Stimulated activated naive B cell treated with anti-CD40 and anti-IgM and Interleukin-4, amounts not matched to agents 10 μg/mL and 1 μg/mL and 100 μg/mL, for 72 hours (primary cell): ENCODE measurements around the gene SDK1.

Source experiments
- ATAC-seq, 2 donors: fragments of 150-1000 bp; cut with Tn5 transposase; replicated peaks; 2 replicates each; pipeline ENCODE4 v1.10.0; 2021; ENCODE audit warnings: moderate library complexity in 1 of 2
- DNase-seq: peaks from one replicate; pipeline ENCODE4 v3.0.0; 2021
- H3K27ac Mint-ChIP-seq: one replicate; pipeline ENCODE4 v1.8.0; 2022; ENCODE audit warnings: mild to moderate bottlenecking, mixed read lengths
- H3K27me3 Mint-ChIP-seq, 2 donors: one replicate each; pipeline ENCODE4 v1.8.0; 2022; ENCODE audit warnings: mixed read lengths in 2 of 2
- H3K36me3 Mint-ChIP-seq, 2 donors: one replicate each; pipeline ENCODE4 v1.8.0; 2022; ENCODE audit warnings: mixed read lengths in 2 of 2, mild to moderate bottlenecking in 1 of 2
- H3K4me1 Mint-ChIP-seq, 2 donors: one replicate each; pipeline ENCODE4 v1.8.0; 2022; ENCODE audit warnings: mixed read lengths in 2 of 2, mild to moderate bottlenecking in 1 of 2
- H3K4me3 Mint-ChIP-seq, 2 donors: one replicate each; pipeline ENCODE4 v1.8.0; 2022; ENCODE audit warnings: mild to moderate bottlenecking in 2 of 2, mixed read lengths in 2 of 2, moderate library complexity in 1 of 2
- H3K9me3 Mint-ChIP-seq, 2 donors: one replicate each; pipeline ENCODE4 v1.8.0; 2022; ENCODE audit warnings: mixed read lengths in 2 of 2, mild to moderate bottlenecking in 1 of 2

SDK1 gene

DNA sequence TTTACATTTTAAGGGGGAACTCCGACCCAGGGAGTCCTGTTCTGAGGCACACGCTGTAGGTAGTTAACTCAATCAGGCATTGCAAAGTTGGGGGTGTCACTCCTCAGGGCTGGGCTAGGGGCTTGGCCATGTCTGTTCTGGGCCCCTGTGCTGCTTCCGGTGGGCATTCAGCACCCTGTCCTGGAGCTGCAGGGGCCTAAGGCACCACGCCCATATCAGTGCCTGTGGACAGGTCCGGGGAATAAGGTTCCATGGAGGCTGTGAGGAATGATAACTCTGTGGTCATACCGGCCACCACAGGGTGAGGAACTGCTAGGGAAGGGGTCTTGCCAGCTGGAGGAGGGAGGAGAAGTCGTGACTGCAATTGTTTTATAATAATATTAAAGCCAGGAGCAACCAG is 842.0 kb downstream of the SDK1 start:
- H3K36me3 Mint-ChIP-seq = peaks cover 0 to 3% of the 10 kb centered on the region in 2 donors
- H3K4me3 Mint-ChIP-seq = no peak overlapping the region
- H3K27ac Mint-ChIP-seq = no peak overlapping the region
- no peak for DNase-seq
- H3K9me3 Mint-ChIP-seq = no peaks in the 10 kb centered on the region
- peaks cover 30 to 35% of the 10 kb centered on the region in 2 donors for H3K27me3 Mint-ChIP-seq
- peaks cover 10 to 11% of the 10 kb centered on the region in 2 donors for H3K4me1 Mint-ChIP-seq
- no peak for ATAC-seq

DNA sequence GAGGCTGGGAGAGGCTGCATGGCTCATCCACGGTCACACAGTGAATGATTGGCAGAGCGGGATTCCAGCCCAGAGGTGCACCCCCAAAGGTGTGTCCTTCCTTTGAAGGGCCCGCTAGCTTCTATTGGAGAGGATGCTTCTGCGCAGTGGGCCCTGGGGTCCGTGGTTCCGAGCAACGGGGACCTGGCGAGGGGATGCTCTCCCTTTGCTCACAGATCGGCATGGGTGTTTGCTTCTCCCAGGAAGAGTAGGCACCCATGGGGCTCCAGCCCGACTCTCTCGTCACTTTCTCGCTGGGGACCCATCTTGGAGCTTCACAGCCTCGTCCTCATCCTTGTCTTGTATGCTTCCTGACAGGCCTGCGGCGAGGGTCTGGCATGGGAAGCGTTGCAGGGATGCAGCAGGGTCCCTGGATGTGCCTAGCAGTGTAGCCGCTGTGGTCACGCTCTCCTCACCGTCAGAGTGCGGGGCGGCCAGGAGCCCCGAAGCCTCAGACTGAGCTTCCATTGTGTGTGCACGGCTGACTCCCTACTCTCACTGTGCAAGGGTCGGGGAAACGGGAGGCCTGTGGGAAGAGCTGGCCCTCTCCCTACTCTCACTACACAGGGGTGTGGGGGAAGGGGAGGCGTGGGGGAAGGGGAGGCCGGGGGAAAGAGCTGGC is 842.6 kb downstream of the SDK1 start:
- Mint-ChIP-seq H3K36me3 (peaks cover 0 to 3% of the 10 kb centered on the region in 2 donors), H3K9me3 (no peaks in the 10 kb centered on the region), H3K4me3 (no peak overlapping the region), H3K27ac (no peak overlapping the region), H3K4me1 (peaks cover 10 to 11% of the 10 kb centered on the region in 2 donors), H3K27me3 (peaks cover 30 to 40% of the 10 kb centered on the region in 2 donors)
- ATAC-seq (no peak), DNase-seq (no peak)

DNA sequence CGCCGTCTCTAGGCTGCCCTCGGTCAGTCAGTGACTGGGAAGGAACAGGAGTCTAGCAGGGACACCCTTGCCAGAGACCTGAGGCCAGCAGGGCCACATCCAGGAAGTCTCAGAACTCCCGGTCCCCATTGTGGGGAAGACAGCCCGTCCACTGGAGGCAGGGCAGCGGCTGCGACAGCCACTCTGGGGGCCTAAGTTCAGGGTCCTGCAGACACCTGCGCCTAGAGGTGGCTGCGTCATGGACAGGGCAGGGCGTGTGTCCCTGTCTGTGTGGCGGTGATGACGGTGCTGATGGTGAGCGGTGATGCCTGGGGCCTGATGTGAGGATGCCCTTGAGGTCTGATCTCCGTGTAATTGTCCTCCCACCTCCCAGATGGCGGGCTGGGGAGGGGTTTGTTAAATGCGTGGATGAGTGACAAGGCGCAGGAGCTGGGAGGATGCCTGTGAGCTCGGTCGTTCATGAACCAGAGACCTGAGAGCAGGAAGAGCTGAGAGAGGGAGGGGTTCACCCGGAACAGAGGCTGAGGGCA is 843.2 kb downstream of the SDK1 start:
- Mint-ChIP-seq H3K9me3 (no peaks in the 10 kb centered on the region), H3K36me3 (peaks cover 0 to 3% of the 10 kb centered on the region in 2 donors), H3K27ac (peak overlapping the region; percentile 38), H3K4me3 (peak overlapping the region in 1 of 2 donors; percentile 7), H3K4me1 (peaks cover 10 to 11% of the 10 kb centered on the region in 2 donors), H3K27me3 (peaks cover 30 to 40% of the 10 kb centered on the region in 2 donors)
- DNase-seq = no peak
- ATAC-seq = no peak

DNA sequence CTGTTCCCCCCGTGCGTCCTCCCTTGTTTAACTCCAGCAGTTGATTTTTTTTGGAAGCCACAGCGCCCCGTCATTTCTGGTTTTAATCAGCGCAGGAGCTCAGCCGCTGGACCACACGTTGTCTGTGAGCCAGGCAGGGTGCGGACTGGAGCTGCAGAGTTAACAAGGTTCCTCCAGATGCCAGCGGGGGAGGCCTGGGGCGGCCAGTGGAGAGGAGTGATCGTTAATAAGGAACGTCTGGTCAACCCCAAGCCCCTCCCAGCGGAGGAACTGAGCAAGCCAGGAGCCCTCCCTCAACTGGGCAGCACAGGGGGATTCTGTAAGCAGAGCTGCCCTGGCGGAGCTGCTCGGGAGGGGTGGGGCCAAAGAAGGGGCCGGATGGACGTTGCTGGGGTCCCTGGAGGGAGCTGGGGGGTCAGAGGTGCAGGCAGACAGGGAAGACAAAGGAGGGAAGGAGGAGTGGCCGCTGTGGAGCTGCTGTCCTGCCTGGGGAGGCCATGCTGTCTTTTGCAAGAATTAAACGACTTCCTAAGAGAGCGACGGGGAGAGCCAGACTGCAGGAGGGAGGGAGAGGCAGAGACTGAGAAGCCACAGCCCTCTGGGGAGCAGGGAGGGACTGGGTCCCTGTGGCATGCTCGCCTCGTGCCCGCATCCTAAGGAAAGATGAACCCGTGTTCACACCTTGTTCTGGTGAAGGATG is 843.9 kb downstream of the SDK1 start:
- Mint-ChIP-seq H3K9me3 (no peaks in the 10 kb centered on the region), H3K4me1 (peaks cover 10 to 11% of the 10 kb centered on the region in 2 donors), H3K27me3 (peaks cover 30 to 40% of the 10 kb centered on the region in 2 donors), H3K27ac (peak overlapping the region; percentile 15), H3K36me3 (peaks cover 0 to 3% of the 10 kb centered on the region in 2 donors), H3K4me3 (no peak overlapping the region)
- no peak for DNase-seq
- ATAC-seq = peak in 1 of 2 donors; percentile 27

DNA sequence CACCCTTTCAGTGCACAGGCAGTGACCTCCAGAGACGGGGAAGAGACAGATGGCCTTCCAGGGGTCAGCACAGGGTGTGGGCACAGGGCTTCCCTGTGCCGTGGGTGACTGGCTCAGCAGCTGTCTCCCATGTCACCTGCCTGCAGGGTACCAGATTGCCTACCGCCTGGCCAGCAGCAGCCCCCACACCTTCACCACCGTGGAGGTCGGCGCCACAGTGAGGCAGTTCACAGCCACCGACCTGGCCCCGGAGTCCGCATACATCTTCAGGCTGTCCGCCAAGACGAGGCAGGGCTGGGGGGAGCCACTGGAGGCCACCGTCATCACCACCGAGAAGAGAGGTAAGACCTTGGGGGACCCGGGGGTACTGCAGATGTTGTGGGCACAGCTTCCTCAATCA is 844.5 kb downstream of the SDK1 start:
- peaks cover 30 to 40% of the 10 kb centered on the region in 2 donors for H3K27me3 Mint-ChIP-seq
- H3K36me3 Mint-ChIP-seq = peaks cover 0 to 3% of the 10 kb centered on the region in 2 donors
- DNase-seq (no peak), ATAC-seq (no peak)
- H3K4me3 Mint-ChIP-seq = no peak overlapping the region
- no peaks in the 10 kb centered on the region for H3K9me3 Mint-ChIP-seq
- H3K27ac Mint-ChIP-seq = no peak overlapping the region
- H3K4me1 Mint-ChIP-seq = peaks cover 10 to 11% of the 10 kb centered on the region in 2 donors

DNA sequence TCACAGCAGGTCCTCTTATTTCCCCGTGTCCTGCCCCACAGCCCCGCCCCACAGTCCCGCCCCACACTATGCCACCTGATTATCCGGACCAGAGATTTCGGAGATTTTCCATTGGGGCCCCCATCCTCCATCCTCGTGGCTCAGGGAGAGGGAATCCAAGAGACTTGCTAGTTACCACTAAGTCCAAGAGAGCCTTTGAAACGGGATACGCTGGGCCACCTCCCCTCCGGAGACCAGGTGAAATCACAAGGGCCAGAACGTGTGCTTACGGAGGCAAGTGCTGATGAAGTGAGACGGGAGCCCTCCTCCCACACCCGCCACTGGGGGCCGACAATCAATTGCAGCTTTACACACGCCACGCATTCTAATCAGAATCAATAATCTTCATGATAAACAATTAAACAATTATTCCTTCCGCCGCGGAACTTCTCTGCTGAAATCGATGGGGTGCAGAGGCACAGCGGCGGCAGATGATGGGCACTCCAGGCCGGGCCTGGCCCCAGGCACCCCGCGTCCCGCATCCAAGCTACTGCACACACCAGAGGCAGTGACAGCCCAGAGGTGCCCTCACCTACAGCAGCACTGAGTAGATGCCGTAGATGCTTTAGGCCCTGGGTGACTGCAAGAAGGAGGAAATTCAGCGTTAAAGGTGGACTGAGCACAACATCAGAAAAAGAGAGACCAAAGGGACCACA is 847.0 kb downstream of the SDK1 start:
- Mint-ChIP-seq H3K4me1 (peaks cover 10 to 11% of the 10 kb centered on the region in 2 donors), H3K4me3 (no peak overlapping the region), H3K27ac (no peak overlapping the region), H3K36me3 (peaks cover 0 to 3% of the 10 kb centered on the region in 2 donors), H3K27me3 (peaks cover 30 to 35% of the 10 kb centered on the region in 2 donors), H3K9me3 (no peaks in the 10 kb centered on the region)
- DNase-seq = no peak
- no peak for ATAC-seq

DNA sequence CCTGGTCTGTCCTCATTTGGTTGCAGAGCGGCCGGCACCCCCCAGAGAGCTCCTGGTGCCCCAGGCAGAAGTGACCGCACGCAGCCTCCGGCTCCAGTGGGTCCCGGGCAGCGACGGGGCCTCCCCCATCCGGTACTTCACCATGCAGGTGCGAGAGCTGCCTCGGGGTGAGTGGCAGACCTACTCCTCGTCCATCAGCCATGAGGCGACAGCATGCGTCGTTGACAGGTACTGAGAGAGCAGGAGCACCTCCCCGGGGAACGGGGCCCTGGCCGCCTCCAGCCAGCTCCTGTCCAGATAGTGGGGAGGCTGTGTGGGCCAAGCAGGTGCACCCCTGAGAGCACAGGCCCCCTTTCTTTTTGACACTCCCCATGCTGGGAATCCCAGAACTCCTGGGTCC is 848.2 kb downstream of the SDK1 start:
- no peak for ATAC-seq
- DNase-seq = no peak
- H3K27ac Mint-ChIP-seq = no peak overlapping the region

DNA sequence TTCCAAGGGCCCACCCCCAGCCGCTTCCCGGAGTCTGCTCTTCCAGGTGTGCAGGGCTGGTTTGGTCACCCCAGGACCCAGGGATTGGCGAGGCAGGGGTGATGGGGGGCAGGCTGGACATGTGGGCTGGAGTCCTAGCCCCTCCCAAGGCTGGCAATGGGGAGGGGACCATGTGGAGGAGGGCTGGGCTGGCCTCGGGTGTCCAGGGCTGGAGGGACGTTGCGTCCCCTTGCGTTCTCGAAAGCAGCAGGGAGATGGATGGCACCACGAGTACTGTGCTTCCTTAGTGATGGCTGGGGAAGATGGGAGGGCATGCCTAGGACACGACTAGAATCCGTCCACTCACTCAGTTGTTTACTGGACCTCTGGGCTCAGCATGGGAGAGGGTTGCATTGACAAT is 848.6 kb downstream of the SDK1 start:
- ATAC-seq = no peak
- H3K4me1 Mint-ChIP-seq = peaks cover 5 to 7% of the 10 kb centered on the region in 2 donors
- no peaks in the 10 kb centered on the region for H3K36me3 Mint-ChIP-seq
- no peak overlapping the region for H3K4me3 Mint-ChIP-seq
- DNase-seq = no peak
- H3K27ac Mint-ChIP-seq = no peak overlapping the region
- H3K27me3 Mint-ChIP-seq = peaks cover 22 to 25% of the 10 kb centered on the region in 2 donors
- H3K9me3 Mint-ChIP-seq = no peaks in the 10 kb centered on the region

More for the DNA sequence above, 848.2 kb downstream of the SDK1 start:
- Mint-ChIP-seq H3K36me3 (peaks cover 0 to 2% of the 10 kb centered on the region in 2 donors), H3K4me1 (peaks cover 9 to 10% of the 10 kb centered on the region in 2 donors), H3K27me3 (peaks cover 25 to 26% of the 10 kb centered on the region in 2 donors), H3K4me3 (no peak overlapping the region), H3K9me3 (no peaks in the 10 kb centered on the region)

DNA sequence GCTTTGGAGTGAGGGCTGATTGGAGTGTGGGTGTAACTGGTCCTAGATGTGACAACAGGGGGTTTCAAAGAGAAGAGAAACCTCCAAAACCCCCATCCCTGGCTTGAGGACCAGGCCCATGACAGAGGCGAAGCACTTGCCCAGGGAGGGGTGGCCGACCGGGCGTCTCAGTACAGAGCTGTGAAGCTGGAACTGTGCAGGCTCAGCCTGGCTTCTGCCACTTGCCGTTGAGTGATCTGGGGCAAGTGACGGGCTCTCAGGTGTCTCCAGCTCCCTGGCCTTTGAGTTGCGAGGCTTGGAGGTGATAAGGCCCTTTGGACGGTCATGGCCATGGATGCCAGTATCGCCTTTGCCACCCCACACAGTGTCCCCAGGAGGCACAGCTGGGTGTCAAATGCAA is 849.7 kb downstream of the SDK1 start:
- DNase-seq = no peak
- H3K4me1 Mint-ChIP-seq = peaks cover 0 to 4% of the 10 kb centered on the region in 2 donors
- ATAC-seq = no peak

DNA sequence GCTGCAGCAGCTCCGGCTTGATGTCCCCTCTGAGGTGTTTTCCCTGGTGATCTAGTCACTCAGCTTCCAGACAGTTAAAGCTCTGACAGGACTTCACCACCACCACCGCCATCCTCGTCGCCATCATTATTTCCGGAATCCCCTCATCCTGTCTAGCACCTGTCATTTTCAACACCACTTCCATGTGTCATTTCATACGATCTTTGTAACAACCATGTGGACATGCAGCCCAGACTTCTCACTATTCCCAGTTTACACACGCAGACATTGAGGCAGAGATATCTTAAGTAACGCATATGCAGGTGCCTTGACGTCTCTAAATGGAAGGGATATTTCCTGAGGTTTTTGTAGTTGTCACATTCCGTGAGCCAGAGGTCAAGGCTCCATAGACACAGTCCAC is 850.5 kb downstream of the SDK1 start:
- DNase-seq = no peak
- Mint-ChIP-seq H3K27ac (no peak overlapping the region), H3K36me3 (no peaks in the 10 kb centered on the region), H3K4me3 (no peak overlapping the region), H3K27me3 (peaks cover 8 to 11% of the 10 kb centered on the region in 2 donors), H3K4me1 (peaks cover 0 to 4% of the 10 kb centered on the region in 2 donors), H3K9me3 (no peaks in the 10 kb centered on the region)
- no peak for ATAC-seq

More for the DNA sequence above, 849.7 kb downstream of the SDK1 start:
- Mint-ChIP-seq H3K27me3 (peaks cover 14 to 17% of the 10 kb centered on the region in 2 donors), H3K4me3 (no peak overlapping the region), H3K36me3 (no peaks in the 10 kb centered on the region), H3K27ac (no peak overlapping the region), H3K9me3 (no peaks in the 10 kb centered on the region)

DNA sequence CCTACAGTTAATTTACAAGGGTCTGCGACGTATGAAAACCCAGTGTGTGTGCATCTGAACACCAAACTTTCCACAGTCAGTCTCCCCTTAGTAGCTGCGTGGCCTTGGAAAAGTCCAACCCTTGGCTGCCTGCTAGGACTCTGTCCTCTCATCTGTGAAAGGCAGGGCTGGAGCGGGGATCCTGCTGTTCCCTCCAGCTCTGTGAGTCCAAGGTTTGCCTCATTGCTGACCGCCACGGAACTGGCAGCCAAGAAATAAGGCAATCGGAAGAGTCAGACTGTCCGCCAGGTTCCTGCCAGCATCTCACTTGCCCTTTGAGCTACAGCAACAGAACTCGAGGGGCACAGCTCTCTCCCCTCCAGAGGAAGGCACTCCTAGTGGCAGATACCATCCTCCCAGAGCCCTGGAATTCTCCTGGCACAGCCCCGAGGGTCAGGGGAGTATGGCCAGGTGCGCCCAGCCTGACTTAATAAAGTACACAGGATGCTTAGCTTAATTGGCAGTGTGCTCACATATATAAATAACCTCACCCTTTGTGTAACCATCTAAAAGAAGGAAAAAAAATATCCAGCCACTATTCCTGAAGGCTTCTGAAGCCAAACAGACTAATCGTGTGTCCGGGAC is 851.0 kb downstream of the SDK1 start:
- Mint-ChIP-seq H3K36me3 (no peaks in the 10 kb centered on the region), H3K4me3 (no peak overlapping the region), H3K9me3 (no peaks in the 10 kb centered on the region), H3K27me3 (peaks cover 5 to 10% of the 10 kb centered on the region in 2 donors), H3K27ac (no peak overlapping the region), H3K4me1 (peaks cover 0 to 4% of the 10 kb centered on the region in 2 donors)
- DNase-seq = no peak
- ATAC-seq = no peak

DNA sequence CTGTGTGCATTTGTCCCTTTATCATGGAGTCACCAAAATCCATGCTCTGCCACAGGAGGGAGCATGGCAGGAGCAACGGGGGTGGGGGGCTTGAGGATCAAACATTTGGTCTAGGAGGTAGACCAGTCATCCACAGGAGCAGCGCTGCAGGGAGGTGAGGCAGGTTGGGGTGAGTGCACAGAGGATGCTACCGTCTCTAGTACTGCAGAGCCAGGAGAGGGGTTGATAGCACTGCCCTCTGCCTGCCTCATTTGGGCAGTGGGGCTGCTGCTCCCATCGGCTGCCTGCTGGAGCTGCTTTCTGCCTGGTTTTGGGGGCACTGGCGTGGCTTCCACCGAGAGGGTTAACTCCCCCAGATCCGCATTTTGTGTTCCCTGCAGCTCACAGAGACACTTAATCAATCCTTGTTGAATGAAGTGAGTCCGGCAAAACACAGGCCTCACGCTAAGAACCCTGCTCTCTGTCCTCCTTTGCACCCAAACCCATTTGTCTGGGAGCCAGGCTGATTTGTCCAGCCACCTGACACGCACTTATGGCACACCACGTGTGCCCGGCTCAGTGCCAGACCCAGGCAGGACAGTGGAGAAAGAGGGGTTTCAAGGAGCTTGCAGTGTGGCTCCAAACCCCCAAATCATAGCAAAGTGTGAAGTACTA is 854.0 kb downstream of the SDK1 start:
- no peak for DNase-seq
- Mint-ChIP-seq H3K27ac (no peak overlapping the region), H3K27me3 (peaks cover 0 to 12% of the 10 kb centered on the region in 2 donors), H3K4me1 (no peaks in the 10 kb centered on the region), H3K36me3 (no peaks in the 10 kb centered on the region), H3K4me3 (no peak overlapping the region), H3K9me3 (no peaks in the 10 kb centered on the region)
- no peak for ATAC-seq

DNA sequence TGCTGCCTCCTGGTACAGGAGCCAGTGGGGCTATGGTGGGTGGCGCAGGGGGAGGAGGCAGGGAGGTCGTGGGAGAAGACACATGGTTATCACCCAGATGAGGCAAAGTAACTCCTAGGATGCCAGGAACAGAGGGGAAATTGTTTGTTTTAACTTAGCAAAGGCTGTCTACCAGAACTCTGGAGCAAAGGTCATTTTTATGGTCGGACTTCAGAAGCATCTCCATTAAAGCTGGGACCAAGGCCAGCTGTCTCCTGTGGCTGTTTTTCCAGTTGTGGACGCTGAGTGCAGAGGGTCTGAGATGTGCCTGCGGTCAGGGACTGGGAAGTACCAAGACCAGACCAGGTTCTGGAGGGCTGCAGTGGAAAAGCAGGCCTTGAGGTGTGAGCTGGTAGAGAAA is 855.1 kb downstream of the SDK1 start:
- H3K27ac Mint-ChIP-seq = no peak overlapping the region
- no peak overlapping the region for H3K4me3 Mint-ChIP-seq
- peaks cover 0 to 2% of the 10 kb centered on the region in 2 donors for H3K9me3 Mint-ChIP-seq
- ATAC-seq (no peak), DNase-seq (no peak)
- peaks cover 0 to 12% of the 10 kb centered on the region in 2 donors for H3K27me3 Mint-ChIP-seq
- H3K4me1 Mint-ChIP-seq = no peaks in the 10 kb centered on the region
- no peaks in the 10 kb centered on the region for H3K36me3 Mint-ChIP-seq
